Endometrial microvascular endothelial cells (primary cell): Measurements from ENCODE around the gene INSIG2. TPM values are rescaled to one million over a fixed set of nuclear protein-coding genes. Genes with fewer than 3 reads are reported as not detected.

ENCODE experiments used
- in situ Hi-C: cut with HindIII; loops from 2 replicates; pipeline ENCODE4 v1.10.0; 2017; ENCODE audit warnings: low sequenced_read_pairs, low pct_unique_long_range_greater_than_20kb; ENCODE audit errors: inconsistent ontology term
- total RNA-seq: library from RNA; depleted of rRNA; stranded (reverse); fragments of >200 nt; gene quantifications from one replicate; pipeline ENCODE4 v1.2.3, GENCODE V29; 2015; ENCODE audit errors: inconsistent ontology term

Gene INSIG2
- 8.0 TPM for total RNA-seq

DNA sequence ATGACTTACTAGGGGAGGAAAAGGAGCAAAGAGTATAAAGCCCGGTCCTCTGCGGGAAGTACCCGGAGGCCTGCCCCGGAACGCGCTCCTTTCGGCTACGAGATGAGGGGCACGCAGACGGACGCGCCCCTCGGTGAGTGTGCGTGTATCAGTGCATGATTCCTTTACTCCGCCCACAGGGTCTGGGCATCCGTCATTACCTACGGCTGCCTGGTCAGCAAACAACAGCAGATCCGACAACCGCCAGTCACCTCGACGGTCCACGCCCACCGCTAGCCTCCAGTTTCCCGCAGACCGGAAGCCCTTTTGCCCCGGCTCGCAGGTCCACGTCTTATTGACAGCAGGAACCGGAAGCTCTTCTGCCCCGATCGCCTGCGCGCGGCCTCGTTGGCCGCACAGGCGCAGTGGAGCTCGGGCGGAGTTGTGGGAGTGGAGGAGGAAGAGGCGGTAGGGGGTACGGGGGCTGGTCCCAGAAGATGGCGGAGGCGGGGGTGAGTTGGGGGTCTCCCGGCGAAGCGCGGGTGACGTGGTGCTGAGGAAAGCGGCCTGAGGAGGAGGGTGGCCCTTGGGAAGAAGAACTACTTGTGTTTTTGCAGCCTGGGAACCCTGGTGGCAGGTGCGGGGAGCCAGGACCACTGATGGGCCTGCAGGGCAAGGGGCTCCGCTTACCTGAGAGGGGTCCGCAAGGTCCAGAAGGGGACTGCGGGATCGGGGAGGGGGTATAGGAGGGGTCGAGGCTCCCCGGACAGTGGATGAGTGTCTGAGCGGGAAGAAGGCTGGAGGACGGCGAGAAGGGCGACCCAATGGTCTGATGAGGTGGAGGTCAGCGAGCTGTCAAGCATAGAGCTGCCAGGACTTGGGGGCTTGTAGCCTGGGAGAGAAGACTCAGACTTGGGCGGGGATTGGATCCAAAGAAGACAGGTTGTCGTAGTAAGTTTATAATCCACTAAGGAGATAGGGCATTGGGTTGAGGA is at the start of gene INSIG2:
INSIG2 (plus strand) TSS at position 421 of the 974 bp plus-strand sequence. CDS start 8,086 bp downstream, outside the sequence.
- in situ Hi-C loops: no loop called here

- in situ Hi-C loops: no loop called here
Measured at GRCh38 chr2:118040891-118041290, 47.4 kb upstream of the INSIG2 start.

DNA sequence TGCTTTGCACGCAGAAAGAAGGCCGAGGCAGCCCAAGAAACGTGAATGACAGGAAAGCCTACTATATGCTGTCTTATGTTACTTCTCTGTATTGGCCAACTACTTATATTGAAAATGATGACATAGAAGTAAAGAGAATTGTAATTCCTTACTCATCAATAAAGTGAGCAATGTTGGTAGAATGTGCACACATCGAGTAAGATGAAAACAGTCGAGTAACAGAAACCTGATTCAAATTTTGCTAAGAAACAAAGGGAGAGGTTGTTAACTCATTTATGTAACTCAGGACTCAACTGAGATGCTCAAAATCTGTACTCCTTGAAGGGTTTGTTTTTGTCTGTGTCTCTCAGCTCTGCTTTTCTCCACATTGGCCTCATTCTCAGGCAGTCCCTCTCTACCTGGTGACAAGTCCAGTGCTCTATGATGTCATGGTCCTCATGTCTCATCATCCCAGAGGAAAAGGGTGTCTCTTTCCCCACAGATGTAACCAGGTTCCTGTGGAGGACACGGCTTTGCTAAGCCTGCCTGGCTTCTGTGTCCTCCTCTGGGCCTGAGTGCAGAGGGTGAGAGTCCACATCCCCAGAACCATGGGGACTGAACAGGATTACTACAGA is 44.1 kb upstream of the INSIG2 start:
- in situ Hi-C loops: no loop called here

DNA sequence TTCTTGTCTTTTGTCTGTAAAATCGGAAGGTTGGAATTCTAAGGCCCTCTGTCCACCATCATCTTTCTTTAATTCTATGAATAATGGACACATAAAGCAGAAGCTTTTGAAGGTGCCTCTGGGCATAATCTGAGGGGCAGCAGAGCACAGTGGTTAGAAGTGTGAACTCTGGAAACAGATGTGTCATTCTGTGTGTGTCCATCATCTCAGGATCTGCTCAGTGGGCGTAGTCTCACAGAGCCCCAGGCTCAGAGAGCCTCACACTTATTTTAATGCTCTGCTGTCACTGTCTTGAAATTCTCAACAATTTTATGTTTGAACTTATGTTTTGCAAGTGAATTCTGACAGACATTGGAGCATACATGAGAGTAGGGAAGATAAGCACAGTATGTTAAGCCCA is 43.4 kb upstream of the INSIG2 start:
- in situ Hi-C loops: no loop called here

DNA sequence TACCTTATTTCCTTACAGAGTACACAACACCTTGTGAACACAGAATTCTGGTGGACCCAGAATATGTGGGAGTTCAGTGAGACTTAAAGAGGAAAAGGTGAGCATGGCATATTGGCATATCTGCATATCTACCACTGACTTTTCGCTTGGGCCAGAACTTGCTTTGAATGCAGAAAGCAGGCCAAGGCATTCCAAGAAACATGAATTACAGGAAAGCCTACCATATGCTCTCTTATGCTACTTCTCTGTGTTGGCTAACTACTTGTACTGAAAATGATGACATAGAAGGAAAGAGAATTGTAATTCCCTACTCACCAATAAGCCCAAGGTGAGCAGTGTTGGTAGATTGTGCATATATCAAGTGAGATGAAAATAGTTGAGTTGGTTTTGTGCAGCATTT is 43.0 kb upstream of the INSIG2 start:
- in situ Hi-C loops: no loop called here

DNA sequence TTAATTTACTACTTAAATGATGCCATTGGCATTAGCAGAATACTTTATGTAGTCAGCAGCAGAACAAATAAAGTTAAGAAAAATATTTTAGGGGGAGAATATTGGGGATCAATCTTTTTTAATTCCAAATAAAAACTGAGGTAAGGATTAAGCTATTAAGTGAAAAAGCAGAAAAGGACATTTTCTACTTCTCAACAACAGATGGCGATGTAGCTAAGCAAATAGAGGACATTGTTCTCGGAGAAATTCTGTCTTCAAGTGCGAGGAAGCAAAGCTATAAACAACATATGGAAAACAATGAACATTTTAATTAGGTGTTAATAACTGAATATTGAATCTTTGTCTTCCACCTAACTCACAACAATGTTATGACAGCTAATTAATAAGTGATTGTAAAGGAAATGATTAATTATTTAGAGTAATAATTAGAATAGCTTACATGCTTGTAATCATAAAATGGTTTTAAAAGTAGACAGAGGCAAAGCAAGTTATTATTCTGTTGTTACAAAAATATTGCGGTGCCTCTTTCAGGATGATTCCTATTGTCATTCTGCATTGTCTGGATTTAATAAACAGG is 41.5 kb upstream of the INSIG2 start:
- in situ Hi-C loops: no loop called here

DNA sequence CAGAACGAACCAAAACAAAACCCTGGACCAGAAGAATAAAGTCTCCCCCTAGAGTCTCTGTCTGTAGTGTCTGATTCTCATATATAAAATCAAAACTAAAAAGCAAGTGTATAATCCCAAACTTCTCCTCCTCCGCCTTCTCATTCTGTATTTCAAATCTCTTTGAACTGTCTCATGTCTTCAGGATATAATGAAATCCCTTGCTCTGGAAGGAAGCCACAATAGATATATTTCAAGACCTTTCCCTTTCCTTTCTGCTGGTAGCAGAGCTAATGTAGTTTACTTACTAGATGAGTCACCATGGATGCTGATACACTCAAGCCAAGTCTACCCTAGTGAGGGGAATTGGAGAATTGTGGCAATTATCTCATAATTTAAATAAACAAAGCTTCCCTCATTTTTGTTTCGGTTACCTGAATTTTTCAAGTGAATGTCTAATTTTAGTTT is 40.9 kb upstream of the INSIG2 start:
- in situ Hi-C loops: no loop called here

DNA sequence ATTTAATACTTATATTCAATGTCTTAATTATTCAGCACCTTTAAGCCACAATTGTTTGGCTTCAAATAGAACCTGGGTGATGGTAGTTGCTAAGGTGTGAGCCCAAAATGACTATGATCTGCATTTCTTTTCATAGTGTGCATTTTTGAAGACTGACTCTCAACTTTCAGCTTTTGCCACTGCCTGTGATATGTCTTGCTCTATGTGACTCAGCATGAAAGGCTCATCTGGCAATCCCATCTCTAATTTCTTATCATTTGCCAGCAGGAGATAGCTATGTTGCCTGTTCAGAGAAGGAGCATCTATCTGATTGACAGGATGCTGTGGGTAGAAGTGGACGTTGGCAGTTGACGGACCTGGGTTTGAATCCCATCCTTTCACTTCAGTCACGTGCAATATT is 39.9 kb upstream of the INSIG2 start:
- in situ Hi-C loops: no loop called here

DNA sequence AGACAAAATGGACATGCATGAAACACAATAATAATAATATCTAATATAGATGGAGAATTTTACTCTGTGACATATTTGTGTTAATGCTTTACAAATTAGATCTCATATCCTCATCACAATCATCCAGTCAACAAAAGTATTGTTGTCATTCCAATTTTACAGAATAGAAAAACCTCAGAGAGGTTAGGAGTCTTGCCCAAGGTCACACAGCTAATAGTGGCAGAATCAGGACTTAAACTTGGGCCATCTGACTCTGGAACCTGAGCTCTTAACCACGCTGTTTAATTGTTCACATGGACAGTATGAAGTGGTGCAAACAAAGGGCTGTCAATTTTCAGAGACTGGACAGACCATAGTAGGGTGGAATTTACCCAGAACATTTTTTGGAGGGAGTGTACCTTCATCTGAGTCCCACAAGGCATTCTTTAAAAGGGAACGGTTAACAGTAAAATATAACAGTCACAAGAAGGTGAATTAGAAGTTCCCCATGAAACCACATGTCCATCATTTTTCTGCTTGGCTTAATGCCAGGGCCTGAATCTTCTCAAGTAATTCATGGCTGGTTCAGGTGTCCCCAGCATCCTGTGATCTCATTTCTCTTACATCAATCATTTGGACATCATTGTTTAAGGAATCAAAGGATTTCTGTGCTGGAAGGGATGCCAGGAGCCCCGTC is 39.0 kb upstream of the INSIG2 start:
- in situ Hi-C loops: no loop called here

GRCh38 chr2:118049816-118050140 is 38.5 kb upstream of the INSIG2 start:
- in situ Hi-C loops: no loop called here

DNA sequence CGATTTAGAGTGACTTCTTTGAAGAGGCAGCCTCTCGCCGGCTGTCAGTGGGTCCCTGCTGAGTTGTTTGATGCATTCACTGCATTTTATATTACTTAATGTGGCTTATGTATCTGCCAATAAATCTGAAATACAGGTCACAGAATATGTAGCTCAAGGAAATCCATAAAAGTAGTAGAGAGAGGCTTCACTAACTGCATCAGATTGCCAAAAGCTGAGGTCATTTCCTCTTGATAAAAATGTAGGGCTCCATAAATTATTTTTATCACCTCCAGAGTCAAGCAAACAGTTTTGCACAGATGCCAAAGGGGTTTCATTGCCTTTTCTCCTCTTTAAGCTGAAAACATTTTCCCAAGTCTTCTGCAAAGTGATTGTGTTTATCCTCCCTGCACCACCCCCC is 37.9 kb upstream of the INSIG2 start:
- in situ Hi-C loops: no loop called here

DNA sequence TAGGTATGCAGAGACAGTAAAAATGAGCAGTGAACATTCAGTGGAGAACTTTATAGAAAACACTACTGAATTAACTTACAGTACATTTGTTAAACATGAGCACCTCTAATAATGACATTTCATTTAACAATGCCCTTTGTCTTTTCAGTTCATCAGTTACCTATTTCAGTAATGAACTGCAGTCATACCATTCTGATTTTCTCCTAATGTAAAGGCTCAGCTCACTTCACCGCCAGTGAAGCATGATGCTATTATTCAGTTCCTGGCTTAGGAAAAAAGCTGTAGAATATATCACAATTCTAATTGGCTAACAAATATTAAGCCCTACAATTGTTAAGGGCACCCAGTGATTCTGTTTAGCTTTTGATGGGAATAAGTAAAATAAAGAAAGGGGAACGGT is 37.3 kb upstream of the INSIG2 start:
- in situ Hi-C loops: no loop called here

DNA sequence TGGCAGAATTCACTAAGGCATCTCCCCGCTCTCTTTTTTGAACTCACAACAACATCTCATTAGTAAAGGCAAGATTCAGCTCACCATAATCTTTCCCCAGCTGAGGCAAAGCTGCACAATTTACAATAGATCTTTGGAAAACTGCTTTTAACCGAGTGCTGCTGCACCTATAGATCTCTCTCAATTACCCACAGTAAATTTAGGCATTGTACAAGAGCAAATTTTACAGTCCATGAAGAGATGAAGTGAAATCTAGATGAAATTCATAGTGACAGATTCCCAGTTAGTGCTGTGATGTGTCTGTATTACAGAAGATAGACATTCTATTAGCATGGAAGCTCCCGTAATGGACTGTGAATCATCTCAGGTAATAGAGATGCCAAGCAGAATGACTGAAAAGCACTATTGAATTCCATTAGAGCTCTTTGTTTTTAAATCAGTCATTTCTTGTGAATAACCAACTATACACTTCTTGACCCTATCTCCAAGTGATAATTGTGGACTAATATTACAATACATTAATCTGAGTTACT is 36.4 kb upstream of the INSIG2 start:
- in situ Hi-C loops: no loop called here

- in situ Hi-C loops: no loop called here
Measured at GRCh38 chr2:118052474-118052873, 35.8 kb upstream of the INSIG2 start.

- in situ Hi-C loops: no loop called here
Measured at GRCh38 chr2:118053681-118054080, 34.6 kb upstream of the INSIG2 start.

- in situ Hi-C loops: no loop called here
Measured at GRCh38 chr2:118054213-118055008, 33.9 kb upstream of the INSIG2 start.

- in situ Hi-C loops: no loop called here
Measured at GRCh38 chr2:118055512-118056164, 32.6 kb upstream of the INSIG2 start.

DNA sequence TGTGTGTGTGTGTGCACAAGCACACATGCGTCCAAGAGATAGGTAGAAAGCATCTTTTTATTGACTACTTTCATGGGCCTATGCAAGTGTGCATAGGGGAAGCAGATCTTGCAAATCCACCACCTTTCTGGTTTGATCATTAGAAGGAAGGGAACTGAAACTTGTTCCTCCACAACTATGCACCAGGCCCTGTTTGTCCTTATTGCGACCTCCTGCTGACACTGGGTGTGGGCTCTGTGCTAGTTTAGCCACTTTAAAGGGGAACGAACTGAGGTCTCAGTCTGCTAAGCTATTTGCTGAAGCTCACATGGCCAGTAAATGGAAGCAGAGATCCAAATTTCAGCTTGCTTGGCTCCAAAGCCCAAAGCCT is 32.1 kb upstream of the INSIG2 start:
- in situ Hi-C loops: no loop called here
